GM03348 (cell line): Measurements from ENCODE around the gene FOXN3.

Experiments used
- DNase-seq: peaks from one replicate; pipeline ENCODE4 v3.0.0; 2012; ENCODE audit warnings: low spot score

The FOXN3 gene

GRCh38 chr14:89382901-89383845 lies 33.9 kb downstream of the FOXN3 start:
- no peak for DNase-seq

- DNase-seq, result no peak
These were observed 34.5 kb downstream of the FOXN3 start for GRCh38 chr14:89382487-89382886.

- no peak for DNase-seq
These were observed 36.9 kb downstream of the FOXN3 start for GRCh38 chr14:89379891-89380820.

- DNase-seq, result no peak
These were observed 38.0 kb downstream of the FOXN3 start for GRCh38 chr14:89379006-89379405.

- DNase-seq, result peak; percentile 59
These were observed 38.9 kb downstream of the FOXN3 start for GRCh38 chr14:89378119-89378518.

GRCh38 chr14:89377544-89377943 lies 39.5 kb downstream of the FOXN3 start:
- DNase-seq, result no peak

- no peak for DNase-seq
These were observed 42.1 kb downstream of the FOXN3 start for GRCh38 chr14:89374908-89375307.

- DNase-seq, result no peak
These were observed 43.8 kb downstream of the FOXN3 start for GRCh38 chr14:89373185-89373584.

GRCh38 chr14:89372512-89372883 lies 44.5 kb downstream of the FOXN3 start:
- DNase-seq, result no peak

- DNase-seq, result peak; percentile 53
These were observed 45.2 kb downstream of the FOXN3 start for GRCh38 chr14:89371585-89372511.

GRCh38 chr14:89370781-89371180 lies 46.3 kb downstream of the FOXN3 start:
- DNase-seq, result no peak

- no peak for DNase-seq
These were observed 46.7 kb downstream of the FOXN3 start for GRCh38 chr14:89370381-89370780.

- no peak for DNase-seq
These were observed 47.4 kb downstream of the FOXN3 start for GRCh38 chr14:89369656-89370055.

- DNase-seq, result no peak
These were observed 48.2 kb downstream of the FOXN3 start for GRCh38 chr14:89368490-89369477.

GRCh38 chr14:89367779-89368120 lies 49.3 kb downstream of the FOXN3 start:
- no peak for DNase-seq

GRCh38 chr14:89366864-89367778 lies 49.9 kb downstream of the FOXN3 start:
- DNase-seq, result no peak

- DNase-seq, result peak; percentile 42
These were observed 51.8 kb downstream of the FOXN3 start for GRCh38 chr14:89365061-89365801.

GRCh38 chr14:89364316-89364715 lies 52.7 kb downstream of the FOXN3 start:
- DNase-seq, result no peak

- no peak for DNase-seq
These were observed 56.8 kb downstream of the FOXN3 start for GRCh38 chr14:89360277-89360676.
